GM18517 (cell line): ENCODE results near the gene DPP8.

Experiments used
- ATAC-seq: cut with Tn5 transposase; IDR thresholded peaks from one replicate; pipeline ENCODE4 v1.9.1; 2021; ENCODE audit warnings: mild to moderate bottlenecking, moderate library complexity; ENCODE audit not compliant: unreplicated experiment

The DPP8 gene

DNA sequence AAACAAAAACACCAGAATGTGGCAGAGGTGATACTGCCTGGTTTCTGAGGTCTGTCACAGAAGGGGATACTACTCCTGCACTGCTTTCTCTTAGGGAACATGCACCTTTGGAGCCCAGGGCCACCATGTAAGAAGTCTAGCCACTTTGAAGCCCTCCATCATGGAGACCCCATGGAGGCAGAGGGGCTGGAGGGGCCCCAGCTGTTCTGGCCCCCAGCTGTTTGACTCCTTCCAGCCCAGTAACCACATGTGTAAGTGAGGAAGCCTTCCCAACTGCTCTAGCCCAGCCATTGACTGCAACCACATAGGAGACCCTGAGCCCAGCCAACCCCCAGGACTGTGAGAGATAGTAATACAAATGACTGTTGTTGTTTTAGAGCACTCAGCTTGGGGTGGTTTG lies 85.8 kb downstream of the DPP8 start:
- ATAC-seq = no peak

- ATAC-seq = no peak
Observed at GRCh38 chr15:65426216-65426853, 91.2 kb downstream of the DPP8 start.

- ATAC-seq = no peak
Observed at GRCh38 chr15:65424683-65425082, 92.8 kb downstream of the DPP8 start.

GRCh38 chr15:65423976-65424679 lies 93.4 kb downstream of the DPP8 start:
- no peak for ATAC-seq

- no peak for ATAC-seq
Observed at GRCh38 chr15:65423150-65423975, 94.1 kb downstream of the DPP8 start.

DNA sequence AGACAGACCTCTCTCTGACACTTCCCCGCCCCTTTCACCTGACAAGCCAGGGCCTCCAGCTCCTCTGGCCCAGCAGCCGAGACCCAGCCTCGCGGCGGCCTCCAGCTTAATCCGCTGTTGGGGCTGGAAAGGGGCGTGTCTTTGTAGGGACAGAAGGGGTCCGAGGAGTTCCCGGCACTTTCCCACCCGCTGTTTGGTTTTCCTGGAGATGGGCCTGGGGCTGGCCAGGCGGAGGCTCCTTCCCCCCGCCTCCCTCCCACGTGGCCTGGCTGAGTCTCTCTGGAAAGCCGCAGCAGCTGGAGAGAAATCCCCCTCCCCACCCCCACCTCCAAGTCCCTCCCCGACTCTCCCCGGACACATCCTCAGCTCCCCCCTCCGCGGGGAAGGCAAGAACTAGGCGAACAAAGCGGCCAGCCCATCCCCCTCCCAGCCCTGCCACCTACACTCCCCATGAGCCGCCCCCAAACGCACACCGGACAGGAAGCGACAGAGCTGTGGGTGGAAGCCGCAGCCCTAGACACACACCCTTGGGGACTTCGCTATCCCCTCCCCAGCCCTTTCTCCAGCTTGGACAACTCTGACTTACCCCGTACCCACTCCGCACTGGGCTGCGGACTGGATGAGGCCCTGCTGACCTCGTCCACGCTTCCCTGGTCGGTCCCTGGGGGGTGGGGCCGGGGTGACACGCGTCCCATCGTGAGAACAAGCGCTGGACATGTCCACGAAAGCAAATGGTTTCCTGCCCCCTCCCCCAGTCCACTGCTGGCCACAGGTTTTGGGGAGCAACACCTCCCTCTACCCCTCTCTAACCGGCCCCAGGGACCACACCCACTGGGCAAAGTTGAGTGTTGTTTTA lies 95.9 kb downstream of the DPP8 start:
- no peak for ATAC-seq

- no peak for ATAC-seq
Observed at GRCh38 chr15:65420975-65421359, 96.5 kb downstream of the DPP8 start.

- no peak for ATAC-seq
Observed at GRCh38 chr15:65418596-65418995, 98.9 kb downstream of the DPP8 start.

DNA sequence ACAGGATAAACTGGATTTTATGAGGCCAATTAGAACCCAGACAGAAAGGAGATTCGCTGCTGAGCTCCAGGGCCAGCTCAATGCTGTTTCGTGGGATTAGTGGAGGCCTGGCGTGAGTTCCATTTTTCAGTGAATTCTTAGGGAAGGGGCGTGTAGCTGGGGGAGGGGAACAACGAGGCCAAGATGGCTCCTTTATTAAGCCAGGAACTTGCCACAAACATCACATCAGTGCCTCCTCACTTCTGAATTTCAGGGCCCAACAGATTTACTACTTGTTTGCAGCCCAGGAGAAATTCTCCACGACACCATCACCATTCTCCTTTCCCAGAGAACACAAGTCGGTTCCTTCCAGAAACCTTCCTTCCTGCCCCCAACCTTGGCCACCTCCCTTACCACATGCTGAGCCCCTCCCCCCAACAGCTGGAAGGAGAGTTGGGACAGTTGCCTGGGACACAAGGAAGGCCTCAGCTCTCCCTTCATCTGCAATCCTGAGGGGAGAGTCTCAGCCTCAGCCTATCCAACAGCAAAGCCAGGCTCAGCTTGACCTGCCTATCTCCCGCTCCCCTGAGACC lies 100.6 kb downstream of the DPP8 start:
- no peak for ATAC-seq

- ATAC-seq = no peak
Observed at GRCh38 chr15:65414841-65415621, 102.5 kb downstream of the DPP8 start.

- no peak for ATAC-seq
Observed at GRCh38 chr15:65413760-65414144, 103.7 kb downstream of the DPP8 start.

DNA sequence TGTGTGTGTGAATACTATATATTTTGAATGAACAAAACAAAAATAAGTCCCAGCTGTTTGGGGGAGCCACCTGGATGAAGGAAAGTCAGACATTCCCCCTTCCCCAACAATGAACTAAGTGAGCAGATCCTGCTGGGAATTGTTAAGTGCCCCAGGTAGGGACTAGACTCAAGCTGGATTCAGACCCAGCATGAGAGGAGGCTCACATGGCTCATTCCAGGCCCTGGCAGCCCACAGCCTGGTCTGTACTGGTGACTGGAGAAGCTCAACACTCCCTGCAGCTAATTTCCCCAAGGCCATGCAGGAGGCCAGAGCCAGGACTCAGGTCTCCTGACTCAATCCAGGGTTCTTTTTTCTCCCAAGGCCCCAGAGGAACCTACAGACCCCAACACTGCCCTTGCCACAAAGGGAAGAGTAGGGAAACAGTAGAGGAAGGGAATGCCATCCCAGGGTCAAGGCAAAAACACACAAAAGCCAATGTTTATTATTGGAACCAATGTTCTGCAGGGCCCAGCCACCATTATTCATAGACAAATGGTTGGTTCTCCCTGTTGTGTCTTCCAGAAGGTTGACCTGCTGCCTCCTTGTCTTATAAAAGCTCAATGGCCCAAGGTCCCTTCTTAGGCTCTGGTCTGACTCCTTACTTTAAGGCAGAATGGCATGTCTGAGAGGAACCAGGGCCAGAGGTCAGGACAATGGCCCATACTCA lies 104.3 kb downstream of the DPP8 start:
- ATAC-seq = no peak

GRCh38 chr15:65412556-65412955 lies 104.9 kb downstream of the DPP8 start:
- no peak for ATAC-seq

- ATAC-seq = no peak
Observed at GRCh38 chr15:65411465-65412071, 105.9 kb downstream of the DPP8 start.

DNA sequence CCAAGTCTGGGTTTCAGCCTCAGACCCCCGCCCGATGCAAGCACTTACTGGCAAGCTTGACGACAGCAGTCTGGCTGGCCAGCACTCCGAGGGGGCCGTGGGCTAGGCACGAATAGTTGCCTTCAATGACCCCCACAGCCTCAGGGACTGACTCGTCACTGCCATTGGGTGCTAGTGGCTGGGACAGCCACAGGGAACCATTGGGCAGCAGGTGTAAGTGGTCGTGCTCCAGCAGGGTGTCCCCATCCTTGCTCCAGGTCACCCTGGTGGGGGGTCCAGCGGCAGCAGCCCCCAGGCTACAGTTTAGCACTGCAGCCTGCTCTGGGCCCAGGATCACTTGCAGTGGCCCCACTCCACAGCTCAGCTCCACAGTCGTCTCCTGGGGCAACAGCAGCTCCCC lies 106.5 kb downstream of the DPP8 start:
- no peak for ATAC-seq

- ATAC-seq = no peak
Observed at GRCh38 chr15:65410036-65410435, 107.5 kb downstream of the DPP8 start.

DNA sequence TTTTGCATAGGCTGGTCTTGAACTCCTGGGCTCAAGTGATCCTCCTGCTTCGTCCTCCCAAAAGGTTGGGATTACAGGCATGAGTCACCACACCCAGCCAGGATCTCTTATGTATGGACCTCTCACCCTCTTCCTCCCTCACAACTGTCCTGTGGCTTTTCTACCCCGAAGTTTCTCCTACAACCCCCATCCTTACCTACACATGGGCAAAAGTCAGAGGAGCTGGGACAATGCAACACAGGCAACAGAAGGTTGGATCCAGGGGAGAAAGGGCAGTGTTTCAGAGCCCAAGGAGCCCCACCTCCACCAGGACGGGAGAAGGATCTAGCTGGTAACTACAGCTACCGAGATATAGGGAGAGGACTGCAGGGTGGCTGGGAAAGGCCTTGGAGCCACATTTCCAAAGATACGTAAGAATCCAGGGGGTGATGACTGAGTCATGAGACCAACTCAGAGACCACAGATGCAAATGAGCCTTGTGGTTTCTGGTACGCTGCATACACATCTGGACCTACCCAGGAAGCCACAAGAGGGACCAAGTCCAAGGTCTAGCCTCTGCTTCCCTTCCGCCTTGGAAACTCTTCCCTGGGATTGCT lies 108.4 kb downstream of the DPP8 start:
- no peak for ATAC-seq

DNA sequence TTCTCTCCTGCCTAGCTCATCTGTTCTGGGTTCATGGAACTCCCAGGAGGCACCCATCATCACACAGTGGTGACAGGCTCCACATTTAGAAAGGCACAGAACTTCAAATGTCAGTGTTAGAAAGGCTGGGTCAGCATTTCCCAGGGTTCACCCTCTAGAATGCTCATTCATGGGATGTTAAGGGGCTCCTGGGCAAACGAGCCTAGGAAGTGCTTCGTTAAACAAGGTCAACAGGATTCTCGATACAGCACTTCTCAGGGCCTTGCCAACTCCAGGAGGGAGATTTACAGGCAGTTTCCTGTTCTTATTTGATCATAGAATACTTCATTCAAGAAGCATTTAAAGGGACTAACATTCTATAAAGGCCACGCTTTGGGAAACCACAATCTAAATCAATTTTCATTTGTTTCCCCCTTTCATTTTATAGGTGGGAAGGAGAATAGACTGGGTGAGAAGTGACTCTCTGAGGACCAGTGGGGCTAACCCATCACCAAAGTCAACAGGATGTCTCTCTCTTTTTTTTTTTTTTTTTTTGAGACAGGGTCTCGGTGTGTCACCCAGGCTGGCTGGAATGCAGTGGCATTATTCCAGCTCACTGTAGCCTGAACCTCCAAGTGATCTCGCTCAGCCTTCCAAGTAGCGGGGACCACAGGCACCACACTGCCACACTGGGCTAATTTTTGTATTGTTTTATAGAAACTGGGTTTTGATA lies 109.0 kb downstream of the DPP8 start:
- no peak for ATAC-seq
